K562 (cell line): ENCODE results near the gene PIK3CD. TPM values are rescaled to one million over a fixed set of nuclear protein-coding genes. Genes with fewer than 3 reads are reported as not detected.

ENCODE experiments used
- ADNP ChIP-seq: fragments of 200-800 bp; sonication (Bioruptor generic); IDR thresholded peaks from 2 replicates; pipeline ENCODE4 v1.6.1; 2016; ENCODE audit warnings: missing genetic modification characterization, missing compliant biosample characterization
- ARID1B ChIP-seq: fragments of 450-650 bp; IDR thresholded peaks from 2 replicates; pipeline ENCODE4 v1.6.1; 2016; ENCODE audit warnings: antibody characterized with exemption, mild to moderate bottlenecking, inconsistent platforms
- ASH1L ChIP-seq: fragments of 450-650 bp; IDR thresholded peaks from 2 replicates; pipeline ENCODE4 v1.6.1; 2018; ENCODE audit warnings: borderline replicate concordance, mild to moderate bottlenecking, low read depth; ENCODE audit not compliant: partially characterized antibody
- CEBPB ChIP-seq: fragments of 450-650 bp; IDR thresholded peaks from 2 replicates; pipeline ENCODE4 v1.6.1; 2016; ENCODE audit warnings: missing genetic modification characterization, missing compliant biosample characterization
- CREM ChIP-seq: IDR thresholded peaks from 2 replicates; pipeline ENCODE4 v1.6.1; 2014; ENCODE audit warnings: antibody characterized with exemption, low read depth
- FOXP1 ChIP-seq: sonication (generic); formaldehyde crosslinking; IDR thresholded peaks from 2 replicates; pipeline ENCODE4 v1.8.0; 2022; ENCODE audit warnings: mild to moderate bottlenecking, missing genetic modification reagents
- FUS ChIP-seq: fragments of 200-400 bp; formaldehyde crosslinking; optimal IDR thresholded peaks from 2 replicates; pipeline ENCODE3; 2017; ENCODE audit warnings: low read depth, low read length
- KDM4B ChIP-seq, 2 experiments: fragments of 450-650 bp in 1 of 2; sonication (generic) in 1 of 2; IDR thresholded peaks; 2 replicates each; pipeline ENCODE4 v1.6.1; 2016 to 2017; ENCODE audit warnings: borderline replicate concordance in 2 of 2, antibody characterized with exemption in 1 of 2, low read depth in 1 of 2, mild to moderate bottlenecking in 1 of 2
- MEF2D ChIP-seq: conservative IDR thresholded peaks from 2 replicates; pipeline ENCODE4 v1.6.1; 2016; ENCODE audit warnings: low read depth, missing genetic modification characterization, missing compliant biosample characterization
- NR2F6 ChIP-seq: fragments of 450-650 bp; formaldehyde crosslinking; IDR thresholded peaks from 2 replicates; pipeline ENCODE4 v1.4.0; 2020; ENCODE audit warnings: mild to moderate bottlenecking
- PHTF2 ChIP-seq: fragments of 250-450 bp; sonication (Bioruptor Pico); IDR thresholded peaks from 2 replicates; pipeline ENCODE4 v1.5.0; 2021; ENCODE audit warnings: mild to moderate bottlenecking
- PTBP1 ChIP-seq: fragments of 200-400 bp; formaldehyde crosslinking; IDR thresholded peaks from 2 replicates; pipeline ENCODE4 v1.6.1; 2017; ENCODE audit warnings: low read depth, low read length
- TFAM ChIP-seq: fragments of 250-450 bp; sonication (Bioruptor Pico); conservative IDR thresholded peaks from 2 replicates; pipeline ENCODE4 v1.5.0; 2021; ENCODE audit warnings: mild to moderate bottlenecking, moderate library complexity
- ZNF24 ChIP-seq: fragments of 450-650 bp; IDR thresholded peaks from 2 replicates; pipeline ENCODE4 v1.6.1; 2016
- ZNF408 ChIP-seq: fragments of 250-450 bp; sonication (Bioruptor Pico); IDR thresholded peaks from 2 replicates; pipeline ENCODE4 v1.4.0; 2020; ENCODE audit warnings: low read depth, mild to moderate bottlenecking, moderate library complexity
- polyA plus RNA-seq, 8 experiments: library from polyadenylated mRNA; depleted of rRNA in 4 of 8; stranded (reverse) in 5 of 8; unstranded in 3 of 8; fragments of >200 nt; fragmentation: Nextera tagmentation in 2 of 8; fragmentation: Illumina TruSeq in 1 of 8; extraction: Ambion mirVana in 2 of 8; extraction: Trizol in 1 of 8; gene quantifications; 2 replicates each; pipeline versions ENCODE4 v1.2.1 to v1.2.3, GENCODE V29; 2011 to 2014; ENCODE audit warnings: inconsistent platforms in 1 of 8, missing spikeins in 1 of 8
- total RNA-seq, 7 experiments: library from RNA; depleted of rRNA in 6 of 7; stranded (reverse); fragments of >200 nt in 6 of 7; fragmentation: Illumina TruSeq in 2 of 7; extraction: Trizol in 2 of 7; gene quantifications; 2 replicates each; pipeline versions ENCODE4 v1.2.1 to v1.2.3, GENCODE V29; 2011 to 2021; ENCODE audit warnings: low replicate concordance in 1 of 7
- TF ChIP-seq, protein P1 (sequence below): sonication (generic); formaldehyde crosslinking; IDR thresholded peaks from 2 replicates; pipeline ENCODE4 v1.8.1; 2023; ENCODE audit warnings: mild to moderate bottlenecking, missing genetic modification reagents, moderate library complexity
- TF ChIP-seq, protein P2 (sequence below): fragments of 250-450 bp; sonication (Bioruptor Pico); IDR thresholded peaks from 2 replicates; pipeline ENCODE4 v1.4.0; 2020; ENCODE audit warnings: mild to moderate bottlenecking, moderate library complexity
- TF ChIP-seq, protein P3 (sequence below): fragments of 450-650 bp; IDR thresholded peaks from 2 replicates; pipeline ENCODE4 v1.6.1; 2018; ENCODE audit warnings: mild to moderate bottlenecking, low read depth; ENCODE audit not compliant: partially characterized antibody
- TF ChIP-seq, protein P4 (sequence below): fragments of 250-450 bp; sonication (Bioruptor Pico); IDR thresholded peaks from 2 replicates; pipeline ENCODE4 v1.4.0; 2020; ENCODE audit warnings: mild to moderate bottlenecking
- TF ChIP-seq, protein P5 (sequence below): fragments of 250-450 bp; sonication (Bioruptor Pico); IDR thresholded peaks from 2 replicates; pipeline ENCODE4 v1.6.1; 2021; ENCODE audit warnings: mild to moderate bottlenecking
- TF ChIP-seq, protein P6 (sequence below): fragments of 250-450 bp; sonication (Bioruptor Pico); IDR thresholded peaks from 2 replicates; pipeline ENCODE4 v1.5.1; 2021; ENCODE audit warnings: mild to moderate bottlenecking

Gene PIK3CD
- total and polyA plus RNA-seq, 9 of the 15 experiments (the other 6 are each of a cell fraction or from before 2014, with no cell fraction given), result 1.8 to 20.8 (median 7.2) TPM

DNA sequence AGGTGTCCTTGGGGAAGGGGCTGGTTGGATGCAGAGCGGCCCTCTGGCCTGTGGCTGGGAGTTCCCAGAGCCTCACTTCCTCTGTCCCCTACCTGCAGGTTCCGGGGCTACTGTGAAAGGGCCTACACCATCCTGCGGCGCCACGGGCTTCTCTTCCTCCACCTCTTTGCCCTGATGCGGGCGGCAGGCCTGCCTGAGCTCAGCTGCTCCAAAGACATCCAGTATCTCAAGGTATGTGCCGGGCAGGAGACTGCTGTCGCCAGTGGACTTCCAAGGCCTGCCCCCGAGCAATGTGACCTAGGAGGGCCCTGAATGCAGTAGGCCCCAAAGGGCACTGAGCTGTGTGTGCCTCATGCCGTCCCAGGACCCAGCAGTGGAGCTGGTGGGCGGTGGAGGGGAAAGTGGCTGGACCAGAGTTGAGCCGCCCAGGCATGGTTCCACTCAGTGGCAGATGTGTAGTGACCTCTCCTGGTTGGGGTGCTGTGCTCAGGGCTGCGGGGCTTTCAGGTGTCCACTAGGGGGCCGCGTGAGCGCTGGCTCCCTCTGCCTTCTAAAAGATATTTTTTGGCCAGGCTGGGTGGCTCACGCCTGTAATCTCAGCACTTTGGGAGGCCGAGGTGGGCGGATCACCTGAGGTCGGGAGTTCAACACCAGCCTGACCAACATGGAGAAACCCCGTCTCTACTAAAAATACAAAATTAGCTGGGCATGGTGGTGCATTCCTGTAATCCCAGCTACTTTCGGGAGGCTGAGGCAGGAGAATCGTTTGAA is 73.4 kb downstream of the PIK3CD start (continued):
- TF ChIP-seq TFAM (CRISPR knock-in tag) (no peak), ADNP (tag) (no peak), ZNF24 (peak; percentile 55; the same call in 1 of the 2 replicates), KDM4B (IDR thresholded peaks at IDR 0.05; ENCODE audit: borderline replicate concordance in 2 of 2, low read depth in 1 of 2) (no peak), ASH1L (no peak), FOXP1 (CRISPR knock-in tag) (no peak), PHTF2 (CRISPR knock-in tag) (no peak), PTBP1 (no peak), NR2F6 (no peak), MEF2D (no peak), ARID1B (peak; percentile 36; the same call in 1 of the 2 replicates), CREM (peak; percentile 51), CEBPB (tag) (no peak), ZNF408 (CRISPR knock-in tag) (no peak), FUS (no peak)
- TF ChIP-seq, protein P1, sequence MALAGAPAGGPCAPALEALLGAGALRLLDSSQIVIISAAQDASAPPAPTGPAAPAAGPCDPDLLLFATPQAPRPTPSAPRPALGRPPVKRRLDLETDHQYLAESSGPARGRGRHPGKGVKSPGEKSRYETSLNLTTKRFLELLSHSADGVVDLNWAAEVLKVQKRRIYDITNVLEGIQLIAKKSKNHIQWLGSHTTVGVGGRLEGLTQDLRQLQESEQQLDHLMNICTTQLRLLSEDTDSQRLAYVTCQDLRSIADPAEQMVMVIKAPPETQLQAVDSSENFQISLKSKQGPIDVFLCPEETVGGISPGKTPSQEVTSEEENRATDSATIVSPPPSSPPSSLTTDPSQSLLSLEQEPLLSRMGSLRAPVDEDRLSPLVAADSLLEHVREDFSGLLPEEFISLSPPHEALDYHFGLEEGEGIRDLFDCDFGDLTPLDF (CRISPR knock-in tag), result no peak
- TF ChIP-seq, protein P2, sequence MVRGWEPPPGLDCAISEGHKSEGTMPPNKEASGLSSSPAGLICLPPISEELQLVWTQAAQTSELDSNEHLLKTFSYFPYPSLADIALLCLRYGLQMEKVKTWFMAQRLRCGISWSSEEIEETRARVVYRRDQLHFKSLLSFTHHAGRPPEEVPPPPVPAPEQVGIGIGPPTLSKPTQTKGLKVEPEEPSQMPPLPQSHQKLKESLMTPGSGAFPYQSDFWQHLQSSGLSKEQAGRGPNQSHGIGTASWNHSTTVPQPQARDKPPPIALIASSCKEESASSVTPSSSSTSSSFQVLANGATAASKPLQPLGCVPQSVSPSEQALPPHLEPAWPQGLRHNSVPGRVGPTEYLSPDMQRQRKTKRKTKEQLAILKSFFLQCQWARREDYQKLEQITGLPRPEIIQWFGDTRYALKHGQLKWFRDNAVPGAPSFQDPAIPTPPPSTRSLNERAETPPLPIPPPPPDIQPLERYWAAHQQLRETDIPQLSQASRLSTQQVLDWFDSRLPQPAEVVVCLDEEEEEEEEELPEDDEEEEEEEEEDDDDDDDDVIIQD (CRISPR knock-in tag), result no peak
- TF ChIP-seq, protein P3, sequence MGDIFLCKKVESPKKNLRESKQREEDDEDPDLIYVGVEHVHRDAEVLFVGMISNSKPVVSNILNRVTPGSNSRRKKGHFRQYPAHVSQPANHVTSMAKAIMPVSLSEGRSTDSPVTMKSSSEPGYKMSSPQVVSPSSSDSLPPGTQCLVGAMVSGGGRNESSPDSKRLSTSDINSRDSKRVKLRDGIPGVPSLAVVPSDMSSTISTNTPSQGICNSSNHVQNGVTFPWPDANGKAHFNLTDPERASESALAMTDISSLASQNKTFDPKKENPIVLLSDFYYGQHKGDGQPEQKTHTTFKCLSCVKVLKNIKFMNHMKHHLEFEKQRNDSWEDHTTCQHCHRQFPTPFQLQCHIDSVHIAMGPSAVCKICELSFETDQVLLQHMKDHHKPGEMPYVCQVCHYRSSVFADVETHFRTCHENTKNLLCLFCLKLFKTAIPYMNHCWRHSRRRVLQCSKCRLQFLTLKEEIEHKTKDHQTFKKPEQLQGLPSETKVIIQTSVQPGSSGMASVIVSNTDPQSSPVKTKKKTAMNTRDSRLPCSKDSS, result no peak
- TF ChIP-seq, protein P4, sequence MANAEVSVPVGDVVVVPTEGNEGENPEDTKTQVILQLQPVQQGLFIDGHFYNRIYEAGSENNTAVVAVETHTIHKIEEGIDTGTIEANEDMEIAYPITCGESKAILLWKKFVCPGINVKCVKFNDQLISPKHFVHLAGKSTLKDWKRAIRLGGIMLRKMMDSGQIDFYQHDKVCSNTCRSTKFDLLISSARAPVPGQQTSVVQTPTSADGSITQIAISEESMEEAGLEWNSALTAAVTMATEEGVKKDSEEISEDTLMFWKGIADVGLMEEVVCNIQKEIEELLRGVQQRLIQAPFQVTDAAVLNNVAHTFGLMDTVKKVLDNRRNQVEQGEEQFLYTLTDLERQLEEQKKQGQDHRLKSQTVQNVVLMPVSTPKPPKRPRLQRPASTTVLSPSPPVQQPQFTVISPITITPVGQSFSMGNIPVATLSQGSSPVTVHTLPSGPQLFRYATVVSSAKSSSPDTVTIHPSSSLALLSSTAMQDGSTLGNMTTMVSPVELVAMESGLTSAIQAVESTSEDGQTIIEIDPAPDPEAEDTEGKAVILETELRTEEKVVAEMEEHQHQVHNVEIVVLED (CRISPR knock-in tag), result no peak
- TF ChIP-seq, protein P5, sequence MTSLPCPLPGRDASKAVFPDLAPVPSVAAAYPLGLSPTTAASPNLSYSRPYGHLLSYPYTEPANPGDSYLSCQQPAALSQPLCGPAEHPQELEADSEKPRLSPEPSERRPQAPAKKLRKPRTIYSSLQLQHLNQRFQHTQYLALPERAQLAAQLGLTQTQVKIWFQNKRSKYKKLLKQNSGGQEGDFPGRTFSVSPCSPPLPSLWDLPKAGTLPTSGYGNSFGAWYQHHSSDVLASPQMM (CRISPR knock-in tag), result no peak
- TF ChIP-seq, protein P6, sequence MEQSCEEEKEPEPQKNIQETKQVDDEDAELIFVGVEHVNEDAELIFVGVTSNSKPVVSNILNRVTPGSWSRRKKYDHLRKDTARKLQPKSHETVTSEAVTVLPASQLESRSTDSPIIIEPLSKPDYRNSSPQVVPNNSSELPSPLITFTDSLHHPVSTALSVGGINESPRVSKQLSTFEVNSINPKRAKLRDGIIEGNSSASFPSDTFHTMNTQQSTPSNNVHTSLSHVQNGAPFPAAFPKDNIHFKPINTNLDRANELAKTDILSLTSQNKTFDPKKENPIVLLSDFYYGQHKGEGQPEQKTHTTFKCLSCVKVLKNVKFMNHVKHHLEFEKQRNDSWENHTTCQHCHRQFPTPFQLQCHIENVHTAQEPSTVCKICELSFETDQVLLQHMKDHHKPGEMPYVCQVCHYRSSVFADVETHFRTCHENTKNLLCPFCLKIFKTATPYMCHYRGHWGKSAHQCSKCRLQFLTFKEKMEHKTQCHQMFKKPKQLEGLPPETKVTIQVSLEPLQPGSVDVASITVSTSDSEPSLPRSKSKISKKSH (CRISPR knock-in tag), result no peak
